NCI-H1105 treated with DMSO at 0.1 percent for 48 hours (cell line): Measurements from ENCODE around the gene NFIA.
A peak's percentile ranks its signal among the peaks of the same experiment; 100 is the strongest.

Experiments used
- DNase-seq: peaks from one replicate; lab custom pipeline; 2025; lab: John Stamatoyannopoulos, UW

NFIA gene

DNA sequence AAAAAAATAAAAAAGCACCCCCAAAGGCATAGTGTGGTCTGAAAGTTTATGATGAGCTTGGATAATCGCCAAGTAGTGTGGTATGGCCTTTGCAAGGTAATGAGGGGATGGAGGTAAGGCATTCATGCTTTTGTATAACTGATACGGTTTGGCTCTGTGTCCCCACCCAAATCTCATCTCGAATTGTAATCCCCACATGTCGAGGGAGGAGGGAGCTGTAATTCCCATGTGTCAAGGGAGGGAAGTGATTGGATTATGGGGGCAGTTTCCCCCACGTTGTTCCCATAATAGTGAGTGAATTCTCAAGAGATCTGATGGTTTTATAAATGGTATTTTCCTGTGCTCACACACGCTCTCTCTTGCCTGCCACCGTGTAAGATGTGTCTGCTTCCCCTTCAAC, 215.5 kb downstream of the NFIA start:
- DNase-seq = no peak

DNA sequence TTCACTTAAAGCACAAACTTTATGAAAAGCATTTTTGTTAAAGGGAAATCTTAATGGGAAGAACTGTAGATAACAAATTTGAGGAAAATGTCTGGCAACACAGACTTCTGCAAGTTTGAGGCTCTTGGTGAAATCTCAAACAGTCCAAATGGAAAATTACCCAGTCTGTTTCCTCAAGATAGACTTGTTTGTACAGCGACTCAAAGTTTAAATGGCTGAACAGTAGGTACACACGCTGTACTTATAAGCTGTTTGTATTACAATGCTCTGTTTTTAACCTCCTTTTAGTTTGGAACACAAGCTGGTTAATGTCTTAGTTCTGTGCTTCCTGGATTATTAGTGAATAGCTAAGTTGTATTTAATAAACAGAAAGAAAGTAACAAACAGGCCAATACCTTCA, 217.1 kb downstream of the NFIA start:
- DNase-seq = no peak

DNA sequence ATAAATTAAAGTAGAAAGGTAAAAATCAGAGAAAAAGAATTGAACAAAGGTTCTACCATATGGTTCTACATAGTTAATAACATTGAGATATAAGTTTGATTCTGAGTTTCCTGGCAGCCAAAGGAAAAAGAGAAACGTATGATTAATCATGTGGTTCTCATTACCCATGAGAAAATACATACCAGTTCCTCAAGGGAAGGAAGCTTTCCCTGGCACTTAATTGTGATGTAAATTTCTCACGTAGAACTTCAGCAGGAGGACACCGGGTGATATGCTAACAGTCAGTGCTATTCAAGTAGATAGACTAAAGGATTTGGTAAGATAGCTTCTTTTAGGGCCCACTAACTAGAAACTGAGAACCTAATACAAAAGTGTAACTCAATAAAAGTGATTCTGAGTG, 218.5 kb downstream of the NFIA start:
- no peak for DNase-seq

GRCh38 chr1:61301824-61302657, 219.7 kb downstream of the NFIA start:
- no peak for DNase-seq

- DNase-seq = no peak
These were observed 225.2 kb downstream of the NFIA start for GRCh38 chr1:61307422-61308142.

- no peak for DNase-seq
These were observed 227.7 kb downstream of the NFIA start for GRCh38 chr1:61310057-61310456.

GRCh38 chr1:61310538-61310937, 228.2 kb downstream of the NFIA start:
- no peak for DNase-seq

DNA sequence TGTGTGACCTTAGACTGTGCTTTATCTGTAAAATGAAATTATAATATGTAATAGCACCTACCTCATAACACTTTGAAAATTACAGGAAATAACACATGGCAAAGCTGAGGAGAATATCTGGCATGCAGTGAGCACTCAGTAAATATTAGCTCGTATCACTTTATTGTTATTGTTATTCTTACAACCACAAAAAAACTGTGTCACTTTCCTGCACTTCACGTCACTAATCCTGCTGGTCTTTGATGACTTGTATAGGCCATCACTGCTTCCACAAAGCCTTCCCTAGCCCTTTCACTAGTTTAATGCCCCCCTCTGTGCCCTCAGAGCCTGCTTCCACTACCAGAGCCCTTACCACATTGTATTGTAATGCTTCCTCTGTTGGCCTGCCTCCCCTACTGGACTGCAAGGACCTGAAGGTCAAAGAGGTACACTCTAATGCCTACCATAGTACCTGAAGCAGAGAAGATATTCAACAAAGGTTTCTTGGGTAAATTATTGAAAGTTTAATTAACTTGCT, 231.6 kb downstream of the NFIA start:
- DNase-seq = no peak

- DNase-seq = no peak
These were observed 232.7 kb downstream of the NFIA start for GRCh38 chr1:61315011-61315410.

DNA sequence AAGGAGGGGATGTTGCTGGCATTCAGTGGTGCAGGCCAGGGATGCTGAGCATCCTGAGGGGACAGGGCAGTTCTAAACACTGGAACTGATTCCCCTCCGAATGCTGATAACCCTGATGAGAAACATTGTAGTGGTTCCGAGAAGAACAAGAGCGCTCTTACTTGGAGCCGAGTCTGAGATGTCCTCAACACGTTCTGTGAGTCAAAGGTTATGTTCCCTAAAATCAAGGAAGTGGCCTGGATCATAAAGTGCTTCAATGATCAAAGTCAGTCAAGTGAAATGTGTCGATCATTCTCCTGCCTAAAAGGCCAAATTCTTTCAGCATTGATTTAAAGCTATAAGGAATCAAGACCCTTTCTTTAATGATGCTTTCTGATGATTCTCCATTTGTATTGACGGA, 234.1 kb downstream of the NFIA start:
- no peak for DNase-seq

GRCh38 chr1:61318319-61319125, 236.2 kb downstream of the NFIA start:
- DNase-seq = no peak

GRCh38 chr1:61320575-61320974, 238.2 kb downstream of the NFIA start:
- DNase-seq = no peak

DNA sequence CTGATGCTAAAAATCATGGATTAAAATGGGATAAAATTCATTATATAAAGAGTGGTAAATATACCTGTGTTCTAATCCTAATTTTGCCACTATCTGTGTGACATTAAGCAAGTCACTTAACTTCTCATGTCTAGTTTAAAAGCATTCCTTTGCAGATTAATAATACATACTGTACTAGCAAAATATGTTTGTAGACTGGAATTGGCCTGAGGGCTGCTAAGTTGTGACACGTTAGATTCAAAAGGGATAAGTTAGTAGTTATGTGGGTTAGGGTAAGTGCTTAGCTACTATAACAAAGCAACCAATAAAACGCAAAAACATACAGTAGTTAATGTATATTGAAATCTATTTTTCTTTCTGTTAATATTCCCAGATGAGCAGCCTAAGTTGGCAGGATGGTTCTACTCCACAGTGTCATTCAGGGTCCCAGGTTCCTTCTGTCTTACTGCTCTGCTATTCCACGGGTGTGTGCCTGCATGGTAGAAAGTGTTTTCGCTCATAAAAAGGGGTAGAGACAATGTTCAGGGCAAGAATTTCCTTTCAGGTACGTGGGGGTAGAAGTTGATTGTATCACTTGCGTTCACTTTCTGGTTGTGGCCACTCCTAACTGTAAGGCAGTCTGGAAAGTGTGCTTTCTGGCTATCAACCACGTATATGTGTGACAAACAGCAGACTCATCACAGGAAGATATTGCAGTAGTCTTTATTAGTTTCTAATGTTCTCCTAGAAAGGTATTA, 239.8 kb downstream of the NFIA start:
- no peak for DNase-seq

- peak; percentile 43 for DNase-seq
These were observed 240.4 kb downstream of the NFIA start for GRCh38 chr1:61322769-61323168.

- no peak for DNase-seq
These were observed 241.4 kb downstream of the NFIA start for GRCh38 chr1:61323681-61324328.

DNA sequence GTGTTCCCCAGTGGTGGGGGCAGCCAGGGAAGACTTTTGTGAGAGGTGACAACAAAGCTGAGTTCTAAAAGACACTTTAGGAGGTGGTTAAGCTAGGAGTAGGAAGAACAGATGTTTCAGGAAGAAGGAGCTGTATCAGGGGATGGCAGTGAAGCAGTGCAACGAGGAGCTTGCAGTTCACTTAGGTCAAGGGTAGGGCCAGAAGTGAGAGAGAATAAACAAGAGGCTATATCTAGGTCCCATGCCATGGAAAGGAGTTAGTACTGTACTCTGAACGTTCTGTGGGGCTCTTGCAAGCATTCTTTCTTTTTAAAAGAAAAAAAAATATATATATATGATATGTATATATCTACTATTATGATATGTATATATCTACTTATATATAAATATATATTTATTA, 244.4 kb downstream of the NFIA start:
- DNase-seq = no peak

GRCh38 chr1:61327436-61327835, 245.1 kb downstream of the NFIA start:
- DNase-seq = no peak

DNA sequence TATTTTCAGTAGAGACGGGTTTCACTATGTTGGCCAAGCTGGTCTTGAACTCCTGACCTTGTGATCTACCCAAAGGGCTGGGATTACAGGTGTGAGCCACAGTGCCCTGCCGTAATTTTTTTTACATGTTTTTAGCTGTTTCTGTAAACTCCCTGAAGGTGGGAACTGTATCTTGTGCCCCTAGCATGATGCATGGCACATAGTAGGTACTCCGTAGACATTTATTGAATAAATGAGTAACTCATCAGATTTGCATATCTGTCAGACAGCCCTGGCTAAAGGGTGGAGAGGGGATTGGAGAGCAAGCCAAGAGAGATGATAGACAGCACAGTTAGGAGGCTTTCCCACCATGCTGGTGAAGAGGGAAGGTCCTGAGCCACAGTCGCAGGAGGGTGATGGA, 247.2 kb downstream of the NFIA start:
- no peak for DNase-seq

- DNase-seq = no peak
These were observed 247.7 kb downstream of the NFIA start for GRCh38 chr1:61330018-61330417.

GRCh38 chr1:61330571-61330970, 248.2 kb downstream of the NFIA start:
- DNase-seq = no peak

DNA sequence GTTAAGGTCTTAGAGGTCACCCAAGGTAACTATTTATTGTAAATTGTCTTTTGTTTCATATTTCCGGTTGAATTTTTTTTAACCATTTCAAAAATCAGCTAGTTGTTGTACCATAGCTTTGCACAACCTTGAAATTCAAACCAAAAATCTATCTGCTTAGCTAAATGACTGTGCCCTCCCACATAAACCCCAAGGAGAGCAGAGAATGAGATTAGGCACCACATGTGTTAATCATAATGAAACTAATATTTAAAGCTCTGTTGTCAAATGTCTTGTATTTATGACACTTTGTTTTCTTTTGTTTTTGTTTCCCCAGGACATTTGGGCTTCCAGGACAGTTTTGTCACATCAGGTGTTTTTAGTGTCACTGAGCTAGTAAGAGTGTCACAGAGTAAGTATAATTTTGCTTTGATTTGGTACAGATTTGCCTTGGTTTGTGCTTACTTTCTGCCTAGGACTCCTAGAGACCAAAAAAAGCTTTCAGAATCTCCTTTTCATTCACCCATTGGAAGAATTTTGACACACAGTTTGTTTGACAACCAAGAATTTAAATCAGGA, 249.9 kb downstream of the NFIA start:
- no peak for DNase-seq
